HepG2 (cell line): Measurements from ENCODE around the gene SLC19A1. TPM values are rescaled to one million over a fixed set of nuclear protein-coding genes. Genes with fewer than 3 reads are reported as not detected.

Experiments
- EHMT2 ChIP-seq: fragments of 200-600 bp; sonication (generic); IDR thresholded peaks from 2 replicates; pipeline ENCODE4 v1.7.0; 2017; ENCODE audit warnings: antibody characterized with exemption, low read depth, low read length, borderline replicate concordance
- ELF3 ChIP-seq: IDR thresholded peaks from 2 replicates; pipeline ENCODE4 v1.6.1; 2016; ENCODE audit warnings: missing genetic modification reagents, missing compliant biosample characterization
- HNF4A ChIP-seq: sonication (generic); formaldehyde crosslinking; IDR thresholded peaks from 2 replicates; pipeline ENCODE4 v1.4.0; 2020; ENCODE audit warnings: missing genetic modification reagents
- HNRNPUL1 ChIP-seq: fragments of 200-400 bp; formaldehyde crosslinking; IDR thresholded peaks from 2 replicates; pipeline ENCODE4 v1.6.1; 2017; ENCODE audit warnings: low read depth, mild to moderate bottlenecking, low read length, moderate library complexity
- KAT8 ChIP-seq: IDR thresholded peaks from 2 replicates; pipeline ENCODE4 v1.6.1; 2016; ENCODE audit warnings: missing genetic modification reagents, missing compliant biosample characterization
- MATR3 ChIP-seq: sonication (generic); formaldehyde crosslinking; IDR thresholded peaks from 2 replicates; pipeline ENCODE4 v1.4.0; 2020; ENCODE audit warnings: missing genetic modification reagents
- MED1 ChIP-seq: sonication (generic); formaldehyde crosslinking; IDR thresholded peaks from 2 replicates; pipeline ENCODE4 v1.4.0; 2020; ENCODE audit warnings: missing genetic modification reagents
- NCOR1 ChIP-seq: fragments of 200-600 bp; sonication (generic); IDR thresholded peaks from 2 replicates; pipeline ENCODE4 v1.7.0; 2017; ENCODE audit warnings: antibody characterized with exemption, low read length, borderline replicate concordance
- NFE2L2 ChIP-seq: fragments of 150-350 bp; IDR thresholded peaks from 2 replicates; pipeline ENCODE4 v1.6.1; 2014; ENCODE audit warnings: low read length
- NR2F6 ChIP-seq, 2 experiments: IDR thresholded peaks; 2 replicates each; pipeline ENCODE4 v1.6.1; 2016; ENCODE audit warnings: antibody characterized with exemption in 1 of 2, mild to moderate bottlenecking in 1 of 2
- SP5 ChIP-seq: IDR thresholded peaks from 2 replicates; pipeline ENCODE4 v1.6.1; 2016; ENCODE audit warnings: low read depth, borderline replicate concordance
- SUZ12 ChIP-seq: fragments of 150-350 bp; IDR thresholded peaks from 2 replicates; pipeline ENCODE4 v1.6.1; 2014; ENCODE audit warnings: low read depth, low read length
- TBX2 ChIP-seq: sonication (generic); formaldehyde crosslinking; IDR thresholded peaks from 2 replicates; pipeline ENCODE4 v1.5.0; 2020; ENCODE audit warnings: missing genetic modification reagents, mild to moderate bottlenecking, borderline replicate concordance
- TFDP1 ChIP-seq: IDR thresholded peaks from 2 replicates; pipeline ENCODE4 v1.6.1; 2016; ENCODE audit warnings: missing compliant biosample characterization, missing genetic modification reagents, borderline replicate concordance
- ZNF326 ChIP-seq: sonication (generic); formaldehyde crosslinking; IDR thresholded peaks from 2 replicates; pipeline ENCODE4 v1.4.0; 2020; ENCODE audit warnings: missing genetic modification reagents, borderline replicate concordance
- ZNF337 ChIP-seq: sonication (generic); formaldehyde crosslinking; IDR thresholded peaks from 2 replicates; pipeline ENCODE4 v1.5.1; 2020; ENCODE audit warnings: missing genetic modification reagents, low read depth, mild to moderate bottlenecking, borderline replicate concordance
- ZNF446 ChIP-seq: sonication (generic); formaldehyde crosslinking; IDR thresholded peaks from 2 replicates; pipeline ENCODE4 v1.5.0; 2020; ENCODE audit warnings: mild to moderate bottlenecking, missing genetic modification reagents
- ZNF460 ChIP-seq: sonication (generic); formaldehyde crosslinking; IDR thresholded peaks from 2 replicates; pipeline ENCODE4 v1.5.1; 2020; ENCODE audit warnings: missing genetic modification reagents, mild to moderate bottlenecking, borderline replicate concordance
- ZNF605 ChIP-seq: sonication (generic); formaldehyde crosslinking; IDR thresholded peaks from 2 replicates; pipeline ENCODE4 v1.8.0; 2022; ENCODE audit warnings: mild to moderate bottlenecking, missing genetic modification reagents
- ZNF629 ChIP-seq: sonication (generic); formaldehyde crosslinking; conservative IDR thresholded peaks from 2 replicates; pipeline ENCODE4 v1.5.0; 2020; ENCODE audit warnings: missing genetic modification reagents
- ZNF790 ChIP-seq: sonication (generic); formaldehyde crosslinking; IDR thresholded peaks from 2 replicates; pipeline ENCODE4 v1.8.0; 2022; ENCODE audit warnings: missing genetic modification reagents, mild to moderate bottlenecking, borderline replicate concordance
- ZNF792 ChIP-seq: IDR thresholded peaks from 2 replicates; pipeline ENCODE4 v1.6.1; 2016
- ZNF850 ChIP-seq: sonication (generic); formaldehyde crosslinking; conservative IDR thresholded peaks from 2 replicates; pipeline ENCODE4 v1.9.0; 2021; ENCODE audit warnings: mild to moderate bottlenecking, missing genetic modification reagents
- ZZZ3 ChIP-seq: sonication (generic); formaldehyde crosslinking; IDR thresholded peaks from 2 replicates; pipeline ENCODE4 v1.4.0; 2020; ENCODE audit warnings: missing genetic modification reagents, mild to moderate bottlenecking, borderline replicate concordance
- polyA plus RNA-seq, 8 experiments: library from polyadenylated mRNA; depleted of rRNA in 3 of 8; stranded (reverse) in 7 of 8; unstranded in 1 of 8; fragments of >200 nt; fragmentation: Illumina TruSeq in 4 of 8; extraction: Trizol in 4 of 8; gene quantifications; 2 replicates each; pipeline versions ENCODE4 v1.2.1 to v1.2.3, GENCODE V29; 2011 to 2016; ENCODE audit warnings: low read depth in 4 of 8, missing spikeins in 1 of 8, mixed read lengths in 1 of 8; ENCODE audit not compliant: insufficient read depth in 1 of 8
- total RNA-seq, 5 experiments: library from RNA; depleted of rRNA; stranded (reverse); fragments of >200 nt; fragmentation: Illumina TruSeq; extraction: Trizol; gene quantifications; 2 replicates each; pipeline ENCODE4 v1.2.3, GENCODE V29; 2016; ENCODE audit warnings: low read depth in 1 of 5
- TF ChIP-seq, protein P1 (sequence below): sonication (generic); formaldehyde crosslinking; IDR thresholded peaks from 2 replicates; pipeline ENCODE4 v1.4.0; 2020; ENCODE audit warnings: mild to moderate bottlenecking, low read depth, missing genetic modification reagents
- TF ChIP-seq, protein P2 (sequence below): sonication (generic); formaldehyde crosslinking; IDR thresholded peaks from 2 replicates; pipeline ENCODE4 v1.8.0; 2022; ENCODE audit warnings: mild to moderate bottlenecking, missing genetic modification reagents, moderate library complexity
- TF ChIP-seq, protein P3 (sequence below): sonication (generic); formaldehyde crosslinking; IDR thresholded peaks from 2 replicates; pipeline ENCODE4 v1.8.1; 2023; ENCODE audit warnings: mild to moderate bottlenecking, inconsistent platforms, moderate library complexity, missing genetic modification reagents, borderline replicate concordance

The SLC19A1 gene
- total and polyA plus RNA-seq, 2 of the 13 experiments (the other 11 are each of a cell fraction or from before 2014, with no cell fraction given): 21.8 to 23.0 TPM

GRCh38 chr21:45460611-45461368 lies 81.5 kb downstream of the SLC19A1 start (continued):
- TF ChIP-seq, protein P1, sequence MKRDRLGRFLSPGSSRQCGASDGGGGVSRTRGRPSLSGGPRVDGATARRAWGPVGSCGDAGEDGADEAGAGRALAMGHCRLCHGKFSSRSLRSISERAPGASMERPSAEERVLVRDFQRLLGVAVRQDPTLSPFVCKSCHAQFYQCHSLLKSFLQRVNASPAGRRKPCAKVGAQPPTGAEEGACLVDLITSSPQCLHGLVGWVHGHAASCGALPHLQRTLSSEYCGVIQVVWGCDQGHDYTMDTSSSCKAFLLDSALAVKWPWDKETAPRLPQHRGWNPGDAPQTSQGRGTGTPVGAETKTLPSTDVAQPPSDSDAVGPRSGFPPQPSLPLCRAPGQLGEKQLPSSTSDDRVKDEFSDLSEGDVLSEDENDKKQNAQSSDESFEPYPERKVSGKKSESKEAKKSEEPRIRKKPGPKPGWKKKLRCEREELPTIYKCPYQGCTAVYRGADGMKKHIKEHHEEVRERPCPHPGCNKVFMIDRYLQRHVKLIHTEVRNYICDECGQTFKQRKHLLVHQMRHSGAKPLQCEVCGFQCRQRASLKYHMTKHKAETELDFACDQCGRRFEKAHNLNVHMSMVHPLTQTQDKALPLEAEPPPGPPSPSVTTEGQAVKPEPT (CRISPR knock-in tag): no peak
- TF ChIP-seq TBX2 (0 out of 2 replicates have a peak, but pooled peaks have one; percentile 8), ZZZ3 (CRISPR knock-in tag) (no peak), ZNF446 (CRISPR knock-in tag) (no peak), ZNF337 (CRISPR knock-in tag) (peak; percentile 100), NCOR1 (peak; percentile 45; the same call in 1 of the 2 replicates), ZNF850 (no peak), ZNF460 (CRISPR knock-in tag) (no peak), MED1 (CRISPR knock-in tag) (peak; percentile 75), ZNF790 (CRISPR knock-in tag) (no peak), EHMT2 (no peak), SUZ12 (no peak), ZNF605 (CRISPR knock-in tag) (no peak), ELF3 (0 out of 2 replicates have a peak, but pooled peaks have one; percentile 22), NFE2L2 (peak; percentile 93), NR2F6 (IDR thresholded peaks at IDR 0.05) (no peak), NR2F6 (CRISPR knock-in tag; IDR thresholded peaks at IDR 0.05) (0 out of 2 replicates have a peak, but pooled peaks have one; percentile 16), HNRNPUL1 (no peak), SP5 (CRISPR knock-in tag) (0 out of 2 replicates have a peak, but pooled peaks have one; percentile 31), ZNF629 (CRISPR knock-in tag) (peak; percentile 28; the same call in 1 of the 2 replicates), HNF4A (peak; percentile 87), ZNF792 (no peak), MATR3 (CRISPR knock-in tag) (no peak), ZNF326 (no peak), TFDP1 (CRISPR knock-in tag) (peak; percentile 14; the same call in 1 of the 2 replicates), KAT8 (no peak)
- TF ChIP-seq, protein P2, sequence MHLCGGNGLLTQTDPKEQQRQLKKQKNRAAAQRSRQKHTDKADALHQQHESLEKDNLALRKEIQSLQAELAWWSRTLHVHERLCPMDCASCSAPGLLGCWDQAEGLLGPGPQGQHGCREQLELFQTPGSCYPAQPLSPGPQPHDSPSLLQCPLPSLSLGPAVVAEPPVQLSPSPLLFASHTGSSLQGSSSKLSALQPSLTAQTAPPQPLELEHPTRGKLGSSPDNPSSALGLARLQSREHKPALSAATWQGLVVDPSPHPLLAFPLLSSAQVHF (CRISPR knock-in tag): no peak
- TF ChIP-seq, protein P3, sequence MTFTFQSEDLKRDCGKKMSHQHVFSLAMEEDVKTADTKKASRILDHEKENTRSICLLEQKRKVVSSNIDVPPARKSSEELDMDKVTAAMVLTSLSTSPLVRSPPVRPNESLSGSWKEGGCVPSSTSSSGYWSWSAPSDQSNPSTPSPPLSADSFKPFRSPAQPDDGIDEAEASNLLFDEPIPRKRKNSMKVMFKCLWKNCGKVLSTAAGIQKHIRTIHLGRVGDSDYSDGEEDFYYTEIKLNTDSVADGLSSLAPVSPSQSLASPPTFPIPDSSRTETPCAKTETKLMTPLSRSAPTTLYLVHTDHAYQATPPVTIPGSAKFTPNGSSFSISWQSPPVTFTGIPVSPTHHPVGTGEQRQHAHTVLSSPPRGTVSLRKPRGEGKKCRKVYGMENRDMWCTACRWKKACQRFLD: no peak
